OCI-LY1 (cell line): Measurements from ENCODE around the gene DIAPH1.

Source experiments
- CTCF ChIP-seq: fragments of 200-600 bp; sonication (generic), shearing (Covaris generic); IDR thresholded peaks from 2 replicates; pipeline ENCODE4 v1.5.1; 2017; ENCODE audit warnings: mild to moderate bottlenecking, antibody characterized with exemption, low read length, moderate library complexity, mixed read lengths
- EZH2 ChIP-seq: fragments of 200-600 bp; sonication (generic), shearing (Covaris generic); IDR thresholded peaks from 2 replicates; pipeline ENCODE4 v1.8.0; 2017; ENCODE audit warnings: borderline replicate concordance, mixed run types, mild to moderate bottlenecking, antibody characterized with exemption, low read length, moderate library complexity, mixed read lengths

GRCh38 chr5:141585594-141585993 lies 33.2 kb downstream of the DIAPH1 start:
- TF ChIP-seq CTCF (no peak), EZH2 (no peak)
